Lower leg skin (tissue), 3 donors: ENCODE measurements around the gene INPP5B.

Experiments used
- CTCF ChIP-seq, 3 donors: fragments of 450-650 bp; IDR thresholded peaks; one replicate each; pipeline ENCODE4 v1.5.1; 2016; ENCODE audit warnings: antibody characterized with exemption in 3 of 3, mild to moderate bottlenecking in 3 of 3, moderate library complexity in 2 of 3
- POLR2A ChIP-seq, 2 donors: fragments of 450-650 bp; IDR thresholded peaks; one replicate each; pipeline ENCODE4 v1.6.1; 2016 to 2017; ENCODE audit warnings: antibody characterized with exemption in 2 of 2, mild to moderate bottlenecking in 1 of 2, moderate library complexity in 1 of 2

- TF ChIP-seq CTCF (IDR thresholded peaks at IDR 0.05) (no peak), POLR2A (IDR thresholded peaks at IDR 0.05) (no peak)
These were observed 4.4 kb upstream of the INPP5B start for GRCh38 chr1:37951041-37951782.
